GM21423 (cell line): Measurements from ENCODE around the gene SENP3.
A peak's percentile ranks its signal among the peaks of the same experiment; 100 is the strongest.

Source experiments
- ATAC-seq: cut with Tn5 transposase; IDR thresholded peaks from one replicate; pipeline ENCODE4 v1.9.1; 2021; ENCODE audit warnings: mild to moderate bottlenecking, moderate library complexity; ENCODE audit not compliant: unreplicated experiment

SENP3 gene

GRCh38 chr17:7561589-7562207 is at the start of gene SENP3:
SENP3 (plus strand) TSS chr17:7561919; CDS start chr17:7563077, 1,158 bp downstream.
- ATAC-seq, result peak; percentile 57

DNA sequence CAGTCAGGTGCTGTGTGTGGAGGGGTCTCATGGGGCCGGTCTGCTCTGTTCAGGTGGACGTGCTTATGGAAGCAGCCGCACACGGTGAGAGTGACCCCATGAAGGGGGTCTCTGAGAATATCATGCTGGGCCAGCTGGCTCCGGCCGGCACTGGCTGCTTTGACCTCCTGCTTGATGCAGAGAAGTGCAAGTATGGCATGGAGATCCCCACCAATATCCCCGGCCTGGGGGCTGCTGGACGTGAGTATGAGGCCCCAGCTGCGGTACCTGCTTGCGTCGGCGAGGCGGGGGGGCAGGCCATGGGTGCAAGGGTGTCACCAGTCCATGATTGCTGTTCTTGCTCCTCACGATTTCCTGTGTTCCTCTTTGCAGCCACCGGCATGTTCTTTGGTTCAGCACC is 49.6 kb upstream of the SENP3 start:
- no peak for ATAC-seq

DNA sequence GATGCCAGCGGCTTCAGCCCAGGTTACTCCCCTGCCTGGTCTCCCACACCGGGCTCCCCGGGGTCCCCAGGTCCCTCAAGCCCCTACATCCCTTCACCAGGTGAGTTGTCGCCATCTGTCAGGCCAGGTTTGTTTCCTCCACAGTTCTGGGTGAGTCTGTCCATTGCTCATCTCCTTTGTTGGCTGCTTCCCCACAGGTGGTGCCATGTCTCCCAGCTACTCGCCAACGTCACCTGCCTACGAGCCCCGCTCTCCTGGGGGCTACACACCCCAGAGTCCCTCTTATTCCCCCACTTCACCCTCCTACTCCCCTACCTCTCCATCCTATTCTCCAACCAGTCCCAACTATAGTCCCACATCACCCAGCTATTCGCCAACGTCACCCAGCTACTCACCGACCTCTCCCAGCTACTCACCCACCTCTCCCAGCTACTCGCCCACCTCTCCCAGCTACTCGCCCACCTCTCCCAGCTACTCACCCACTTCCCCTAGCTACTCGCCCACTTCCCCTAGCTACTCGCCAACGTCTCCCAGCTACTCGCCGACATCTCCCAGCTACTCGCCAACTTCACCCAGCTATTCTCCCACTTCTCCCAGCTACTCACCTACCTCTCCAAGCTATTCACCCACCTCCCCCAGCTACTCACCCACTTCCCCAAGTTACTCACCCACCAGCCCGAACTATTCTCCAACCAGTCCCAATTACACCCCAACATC is 48.7 kb upstream of the SENP3 start:
- no peak for ATAC-seq

GRCh38 chr17:7513850-7514419 is 47.8 kb upstream of the SENP3 start:
- no peak for ATAC-seq

- ATAC-seq, result no peak
These were observed 45.7 kb upstream of the SENP3 start for GRCh38 chr17:7515911-7516610.

- no peak for ATAC-seq
These were observed 38.7 kb upstream of the SENP3 start for GRCh38 chr17:7523033-7523432.

DNA sequence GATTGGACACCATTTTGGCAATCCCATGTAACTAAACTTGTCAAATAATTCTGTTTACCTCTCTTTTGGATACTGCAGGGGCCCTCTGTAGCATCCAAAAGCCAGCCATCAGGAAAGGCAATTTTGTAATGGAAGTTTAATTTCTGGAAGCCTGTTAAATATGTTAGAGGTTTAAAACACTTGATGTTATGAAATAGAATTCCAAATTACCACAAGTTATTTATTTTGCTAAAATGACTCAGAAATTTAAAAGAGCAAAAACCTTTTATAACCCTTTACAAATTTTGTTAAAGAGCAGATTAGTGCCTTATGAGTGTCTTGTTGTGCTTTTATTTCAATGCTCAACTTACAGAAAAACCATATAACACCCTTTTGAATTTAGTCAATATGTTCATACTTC is 32.9 kb upstream of the SENP3 start:
- no peak for ATAC-seq

- no peak for ATAC-seq
These were observed 31.5 kb upstream of the SENP3 start for GRCh38 chr17:7530023-7530900.

DNA sequence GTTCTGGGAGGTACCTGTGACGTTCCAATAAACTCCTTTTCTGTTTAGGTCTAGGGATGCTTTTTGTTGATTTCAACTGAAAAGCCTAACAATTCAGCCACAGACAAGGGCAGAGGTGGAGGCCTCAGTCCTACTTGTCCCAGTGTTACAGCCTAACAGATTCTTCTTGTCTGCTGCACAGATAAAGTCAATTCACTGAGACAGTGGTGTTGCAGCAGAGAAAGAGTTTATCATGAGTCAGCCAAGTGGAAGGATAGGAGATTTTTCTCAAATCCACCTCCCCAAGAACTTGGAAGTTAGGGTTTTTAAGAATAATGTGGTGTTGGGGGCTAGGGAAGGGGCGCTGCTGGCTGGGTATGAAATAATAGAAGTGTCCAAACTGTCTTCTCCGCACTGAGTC is 23.7 kb upstream of the SENP3 start:
- ATAC-seq, result no peak

DNA sequence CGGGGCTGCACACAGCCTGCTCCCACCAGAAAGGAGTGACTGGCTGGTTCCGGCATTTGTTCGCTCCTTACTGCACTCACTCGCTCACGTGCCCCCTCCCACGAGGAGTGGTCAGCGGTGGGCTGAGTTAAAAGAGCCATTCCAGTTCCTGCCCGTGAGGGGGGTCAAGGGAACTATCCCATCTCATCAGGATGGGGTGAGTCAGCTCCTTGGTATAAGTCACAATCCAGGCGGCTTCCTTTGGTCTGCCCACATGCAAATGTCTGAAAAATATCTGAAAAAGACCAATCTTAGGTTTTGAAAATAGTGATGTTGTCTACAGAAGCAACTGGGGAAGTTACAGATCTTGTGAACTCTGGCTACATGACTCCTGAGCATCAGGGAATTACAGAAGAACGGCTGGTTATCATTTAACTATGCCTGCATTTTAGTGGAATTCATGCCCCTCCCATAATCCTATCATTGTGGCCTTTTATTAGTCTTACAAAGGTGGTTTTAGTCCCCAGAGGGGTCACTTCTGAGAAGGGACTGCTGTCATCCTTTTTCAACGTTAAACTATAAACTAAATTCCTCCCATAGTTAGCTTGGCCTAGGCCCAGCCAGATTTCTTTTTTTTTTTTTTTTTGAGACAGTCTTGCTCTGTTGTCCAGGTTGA is 22.7 kb upstream of the SENP3 start:
- ATAC-seq, result no peak

DNA sequence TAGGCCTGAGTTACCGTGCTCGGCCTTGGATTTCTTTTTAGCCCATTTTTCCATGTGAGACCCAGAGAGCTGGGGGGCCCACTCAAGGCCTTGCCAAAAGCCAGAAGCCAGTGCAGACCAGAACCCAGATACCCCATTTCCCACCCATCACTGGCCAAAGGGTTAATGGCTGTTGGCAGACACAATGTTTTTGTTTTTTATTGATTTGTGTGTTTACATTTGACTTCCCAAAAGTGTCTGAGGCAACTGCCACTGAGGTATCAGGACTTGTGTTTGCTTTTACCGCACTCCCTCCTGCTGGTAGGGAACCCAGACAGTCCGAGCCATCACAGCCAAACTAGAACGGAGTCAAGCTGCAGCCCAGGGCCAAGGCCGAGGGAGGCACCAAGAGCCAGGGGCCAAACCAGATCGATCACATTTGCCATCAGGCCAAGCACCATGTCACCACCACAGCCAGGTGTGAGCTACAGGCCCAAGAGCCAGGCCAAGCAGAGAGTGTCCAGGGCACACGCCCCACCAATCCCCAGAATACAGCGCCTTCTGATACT is 20.6 kb upstream of the SENP3 start:
- no peak for ATAC-seq

GRCh38 chr17:7544911-7545310 is 16.8 kb upstream of the SENP3 start:
- ATAC-seq, result no peak

DNA sequence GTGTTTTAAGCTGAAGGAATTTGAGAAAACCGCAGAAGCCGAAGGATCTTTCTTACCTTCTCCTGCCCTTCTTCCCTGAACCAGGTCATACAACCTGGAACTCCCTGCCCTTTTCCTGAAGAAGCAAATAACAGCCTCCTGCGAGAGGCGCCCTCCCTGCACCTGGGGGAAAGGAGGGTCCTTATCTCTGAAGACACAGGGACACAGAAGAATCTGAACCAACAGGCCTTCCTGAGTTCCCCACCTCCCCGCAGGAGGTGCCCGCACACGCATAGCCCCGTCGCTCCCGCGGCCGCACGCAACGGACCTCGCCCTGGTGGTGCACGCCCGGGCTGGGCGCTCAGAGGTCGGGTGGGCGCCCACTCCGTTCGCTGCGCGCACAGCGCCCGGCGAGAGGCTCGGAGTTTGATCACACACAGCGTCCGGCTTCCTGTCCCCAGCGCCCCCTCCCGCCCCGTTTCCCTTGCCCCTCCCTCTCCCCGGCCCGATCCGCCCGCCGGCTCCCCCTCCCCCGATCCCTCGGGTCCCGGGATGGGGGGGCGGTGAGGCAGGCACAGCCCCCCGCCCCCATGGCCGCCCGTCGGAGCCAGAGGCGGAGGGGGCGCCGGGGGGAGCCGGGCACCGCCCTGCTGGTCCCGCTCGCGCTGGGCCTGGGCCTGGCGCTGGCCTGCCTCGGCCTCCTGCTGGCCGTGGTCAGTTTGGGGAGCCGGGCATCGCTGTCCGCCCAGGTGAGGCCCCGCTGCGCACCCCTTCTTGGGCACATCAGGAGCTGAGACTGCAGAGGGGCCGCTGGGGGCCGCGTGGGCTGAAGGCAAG is 12.9 kb upstream of the SENP3 start, which contains the start of gene TNFSF12:
TNFSF12 (plus strand) TSS at position 474 of the 816 bp plus-strand sequence; CDS start at position 570, 96 bp downstream.
- ATAC-seq, result no peak

GRCh38 chr17:7549401-7550055 is 12.2 kb upstream of the SENP3 start:
- no peak for ATAC-seq

DNA sequence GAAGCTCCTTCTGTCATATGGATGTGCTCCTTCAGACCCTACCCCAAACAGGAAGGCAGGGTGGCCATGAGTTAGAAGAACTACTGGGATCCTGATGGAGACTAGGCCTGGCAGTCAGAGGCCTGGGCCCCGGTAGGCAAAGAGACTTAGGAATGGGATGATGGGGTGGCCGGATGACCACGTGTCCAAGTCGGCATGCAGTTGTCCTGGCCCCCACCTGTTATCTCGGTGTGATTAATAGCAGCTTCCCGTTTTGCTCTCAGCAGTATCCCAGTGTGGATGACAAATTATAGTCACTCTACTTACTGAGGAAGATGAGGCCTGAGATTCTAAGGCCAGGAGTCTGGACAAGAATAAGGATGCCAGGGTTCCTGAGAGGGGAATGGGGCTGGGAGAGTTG is 11.4 kb upstream of the SENP3 start:
- ATAC-seq, result no peak

- no peak for ATAC-seq
These were observed 10.3 kb upstream of the SENP3 start for GRCh38 chr17:7551396-7551795.

DNA sequence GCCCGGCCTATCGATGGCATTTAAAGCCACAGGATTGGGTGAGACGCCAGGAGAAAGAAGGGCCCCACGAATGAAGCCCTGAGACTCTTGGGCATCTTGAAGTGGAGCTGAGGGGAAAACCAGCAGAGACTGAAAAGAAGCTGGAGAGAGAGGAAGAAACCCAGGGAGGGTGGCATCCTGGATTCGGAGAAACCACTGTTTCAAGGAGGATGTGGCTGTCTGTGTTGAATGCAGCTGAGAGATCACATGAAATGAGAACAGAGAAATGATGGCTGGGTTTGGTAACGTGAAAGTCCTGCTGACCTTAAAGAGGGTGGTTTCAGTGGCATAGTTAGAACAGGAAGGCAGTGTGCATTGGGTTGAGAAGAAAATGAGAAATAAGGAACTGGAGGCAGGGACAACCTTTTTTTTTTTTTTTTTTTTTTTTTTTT is 9.1 kb upstream of the SENP3 start:
- peak; percentile 80 for ATAC-seq

DNA sequence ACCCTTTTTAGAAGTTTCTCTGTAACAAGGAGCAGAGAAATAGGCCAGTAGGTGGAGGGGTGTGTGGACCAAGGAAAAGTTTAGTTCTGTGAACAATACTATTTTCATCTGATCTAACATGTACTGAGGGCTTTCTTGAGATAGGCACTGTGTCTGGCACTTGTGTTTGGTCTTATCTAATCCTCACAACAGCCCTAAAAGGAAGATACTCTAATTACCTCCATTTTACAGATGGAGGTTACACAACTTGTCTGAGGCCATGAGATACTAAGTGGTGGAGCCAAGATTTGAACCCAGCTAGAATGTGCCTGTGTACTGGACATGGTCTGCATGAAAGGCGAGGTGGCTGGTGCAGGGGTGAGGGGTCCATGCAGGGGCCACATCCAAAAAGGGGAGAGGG is 8.4 kb upstream of the SENP3 start:
- ATAC-seq, result no peak
